A549 (cell line): ENCODE results near the gene ZPBP2.

Source experiments
- CEBPB ChIP-seq, 2 experiments: fragments of >200 bp in 1 of 2; sonication (Bioruptor Twin) in 1 of 2; formaldehyde crosslinking in 1 of 2; IDR thresholded peaks; 2 replicates each; pipeline ENCODE4 v1.6.1; 2012 to 2016
- CHD4 ChIP-seq: fragments of 200-600 bp; sonication (generic); IDR thresholded peaks from 2 replicates; pipeline ENCODE4 v1.6.1; 2016; ENCODE audit warnings: antibody characterized with exemption, mild to moderate bottlenecking, borderline replicate concordance
- CTCF ChIP-seq: fragments of >200 bp; sonication (Bioruptor Twin); formaldehyde crosslinking; IDR thresholded peaks from 3 replicates; pipeline ENCODE4 v1.5.1; 2016
- ELK1 ChIP-seq: fragments of 150-350 bp; IDR thresholded peaks from 2 replicates; pipeline ENCODE4 v1.6.1; 2014; ENCODE audit warnings: low read depth, mild to moderate bottlenecking, low read length
- EP300 ChIP-seq, 2 experiments: fragments of >200 bp; sonication (Bioruptor Twin); formaldehyde crosslinking; IDR thresholded peaks; 2 replicates in 1 of 2; 3 replicates in 1 of 2; pipeline ENCODE4 v1.6.1; 2016 to 2017
- FOSL2 ChIP-seq, 2 experiments: fragments of 450-650 bp in 1 of 2; fragments of >200 bp in 1 of 2; sonication (Bioruptor Twin) in 1 of 2; formaldehyde crosslinking; IDR thresholded peaks; 2 replicates each; pipeline versions ENCODE4 v1.5.0 to v1.6.1; 2016 to 2020; ENCODE audit warnings: mild to moderate bottlenecking in 1 of 2, moderate library complexity in 1 of 2
- HDAC2 ChIP-seq: fragments of 200-600 bp; sonication (generic); IDR thresholded peaks from 2 replicates; pipeline ENCODE4 v1.6.1; 2016
- MYC ChIP-seq: IDR thresholded peaks from 2 replicates; pipeline ENCODE4 v1.6.1; 2012; ENCODE audit warnings: mild to moderate bottlenecking, inconsistent platforms, low read length, improper control_type of control experiment, borderline replicate concordance
- POLR2A ChIP-seq: IDR thresholded peaks from 2 replicates; pipeline ENCODE4 v1.6.1; 2012; ENCODE audit warnings: mild to moderate bottlenecking, low read length
- RAD21 ChIP-seq, 2 experiments: fragments of >200 bp in 1 of 2; sonication (Bioruptor Twin) in 1 of 2; formaldehyde crosslinking in 1 of 2; IDR thresholded peaks in 1 of 2; conservative IDR thresholded peaks in 1 of 2; 2 replicates in 1 of 2; 3 replicates in 1 of 2; pipeline ENCODE4 v1.6.1; 2012 to 2018; ENCODE audit warnings: inconsistent platforms in 1 of 2
- REST ChIP-seq: fragments of 200-600 bp; sonication (generic); IDR thresholded peaks from 2 replicates; pipeline ENCODE4 v1.6.1; 2016; ENCODE audit warnings: antibody characterized with exemption, mild to moderate bottlenecking, moderate library complexity

GRCh38 chr17:39852239-39852638, 15.8 kb upstream of the ZPBP2 start:
- TF ChIP-seq MYC, result no peak
- no peak for TF ChIP-seq CTCF
- TF ChIP-seq CHD4, result no peak
- TF ChIP-seq HDAC2, result no peak
- no peak for TF ChIP-seq REST
- no peak for TF ChIP-seq ELK1
- no peak for TF ChIP-seq EP300 (IDR thresholded peaks at IDR 0.05)
- TF ChIP-seq RAD21 (conservative IDR thresholded peaks at IDR 0.05 in 1 of 2, IDR thresholded peaks at IDR 0.05 in 1 of 2), result no peak
- no peak for TF ChIP-seq POLR2A
- TF ChIP-seq FOSL2 (IDR thresholded peaks at IDR 0.05), result no peak
- TF ChIP-seq FOSL2 (CRISPR knock-in tag; IDR thresholded peaks at IDR 0.05), result no peak
- no peak for TF ChIP-seq CEBPB (IDR thresholded peaks at IDR 0.05)
